GM10248 (cell line): ENCODE measurements around the gene LCNL1.

Experiments
- CTCF ChIA-PET: fragments of 300-600 bp; sonication (Branson Sonifier 250); formaldehyde crosslinking; extraction: SDS; loops from one replicate; lab custom pipeline; 2021; ENCODE audit warnings: antibody characterized with exemption; lab: Yijun Ruan, JAX
- POLR2A ChIA-PET: fragments of 350-650 bp; sonication (Branson Sonifier 250); formaldehyde crosslinking; extraction: SDS; loops from one replicate; lab custom pipeline; 2020; ENCODE audit warnings: antibody characterized with exemption; lab: Yijun Ruan, JAX
- DNase-seq: peaks from one replicate; pipeline ENCODE4 v3.0.0; 2012; ENCODE audit errors: extremely low spot score
- CTCF ChIP-seq: IDR thresholded peaks from 2 replicates; pipeline ENCODE4 v1.5.1; 2012; ENCODE audit warnings: mild to moderate bottlenecking, low read depth; ENCODE audit errors: extremely low read depth, missing control alignments, control extremely low read depth

LCNL1 gene

GRCh38 chr9:136980669-136981478, 1.9 kb upstream of the LCNL1 start:
- TF ChIP-seq CTCF: no peak
- CTCF ChIA-PET: no interaction called here
- DNase-seq: no peak
- POLR2A ChIA-PET: no interaction called here

- ChIA-PET CTCF (interaction anchor here (0.9 to 1.2 kb wide), 3 partner anchors 10 to 53 kb away, joined by 3 to 7 read pairs (median 3); partner anchors contain the start of gene PAXX), POLR2A (no interaction called here)
- no peak for DNase-seq
- no peak for TF ChIP-seq CTCF
Measured at GRCh38 chr9:136981588-136982231, 1.1 kb upstream of the LCNL1 start.

GRCh38 chr9:136983167-136983566, 374 bp downstream of the LCNL1 start:
- POLR2A ChIA-PET: no interaction called here
- TF ChIP-seq CTCF: no peak
- no peak for DNase-seq
- CTCF ChIA-PET: no interaction called here

GRCh38 chr9:136983656-136984314, 992 bp downstream of the LCNL1 start:
- no peak for TF ChIP-seq CTCF
- ChIA-PET POLR2A (no interaction called here), CTCF (no interaction called here)
- DNase-seq: no peak

GRCh38 chr9:136984464-136985026, 1.8 kb downstream of the LCNL1 start:
- CTCF ChIA-PET: no interaction called here
- TF ChIP-seq CTCF: no peak
- POLR2A ChIA-PET: no interaction called here
- DNase-seq: no peak

GRCh38 chr9:136985027-136985602, 2.3 kb downstream of the LCNL1 start:
- CTCF ChIA-PET: no interaction called here
- TF ChIP-seq CTCF: no peak
- no peak for DNase-seq
- POLR2A ChIA-PET: no interaction called here
